OCI-LY3 (cell line): ENCODE data around the gene NBR1.
"Not testable (repeated sequence)": the region's sequence is repeated elsewhere in the genome, so short reads cannot be mapped to it uniquely, and the experiment has no call there.

Source experiments
- CTCF ChIP-seq: fragments of 200-600, 300-600 bp; sonication (generic); IDR thresholded peaks from 2 replicates; pipeline ENCODE4 v1.5.1; 2014; ENCODE audit warnings: antibody characterized with exemption, low read length, low read depth
- EZH2phosphoT487 ChIP-seq: fragments of 200-600 bp; shearing (Covaris generic); IDR thresholded peaks from 2 replicates; pipeline ENCODE4 v1.6.1; 2018; ENCODE audit warnings: antibody characterized with exemption, mixed run types, low read depth

GRCh38 chr17:43231205-43232020 is 60.4 kb downstream of the NBR1 start:
- not testable (repeated sequence) for TF ChIP-seq CTCF, EZH2phosphoT487
